DND-41 (cell line): Measurements from ENCODE around the gene KCND1.

Experiments used
- ATAC-seq: fragments of 200-7000 bp; cut with Tn5 transposase; 3 replicates; pipeline ENCODE4 v1.9.1; 2021; ENCODE audit warnings: low read depth; ENCODE audit not compliant: insufficient read depth
- DNase-seq: peaks from one replicate; pipeline ENCODE4 v3.0.0-alpha.2; 2020
- H2AFZ ChIP-seq: 2 replicates; pipeline ENCODE4 v1.6.0; 2012; ENCODE audit warnings: low read depth, low read length
- H3K27ac ChIP-seq: 2 replicates; pipeline ENCODE4 v1.5.1; 2012; ENCODE audit warnings: low read length, inconsistent platforms
- H3K27me3 ChIP-seq: fragments of 200-600 bp; sonication (generic); 2 replicates; pipeline ENCODE4 v1.6.0; 2012; ENCODE audit warnings: low read length, mild to moderate bottlenecking, inconsistent platforms; ENCODE audit not compliant: insufficient read depth, poor library complexity
- H3K36me3 ChIP-seq: 2 replicates; pipeline ENCODE4 v1.5.1; 2012; ENCODE audit warnings: low read length, inconsistent platforms; ENCODE audit not compliant: insufficient read depth
- H3K4me1 ChIP-seq: 2 replicates; pipeline ENCODE4 v1.5.1; 2012; ENCODE audit warnings: mild to moderate bottlenecking, low read length; ENCODE audit not compliant: insufficient read depth
- H3K4me2 ChIP-seq: 2 replicates; pipeline ENCODE4 v1.6.0; 2012; ENCODE audit warnings: mild to moderate bottlenecking, moderate library complexity, low read length, inconsistent platforms; ENCODE audit not compliant: insufficient read depth
- H3K4me3 ChIP-seq, 2 experiments: fragments of 200-600 bp in 1 of 2; shearing (Covaris generic) in 1 of 2; 2 replicates each; pipeline ENCODE4 v1.5.1; 2012 to 2016; ENCODE audit warnings: inconsistent platforms in 2 of 2, low read length in 2 of 2, mild to moderate bottlenecking in 2 of 2, low read depth in 1 of 2, moderate library complexity in 1 of 2
- H3K79me2 ChIP-seq: 2 replicates; pipeline ENCODE4 v1.6.0; 2012; ENCODE audit warnings: low read length, inconsistent platforms; ENCODE audit not compliant: insufficient read depth
- H3K9ac ChIP-seq: 2 replicates; pipeline ENCODE4 v1.6.0; 2012; ENCODE audit warnings: low read depth, mild to moderate bottlenecking, inconsistent platforms, low read length, moderate library complexity
- H3K9me3 ChIP-seq: 2 replicates; pipeline ENCODE4 v1.5.1; 2012; ENCODE audit warnings: low read length, moderate library complexity, mild to moderate bottlenecking, inconsistent platforms; ENCODE audit not compliant: insufficient read depth, severe bottlenecking
- H4K20me1 ChIP-seq: 2 replicates; pipeline ENCODE4 v1.6.0; 2012; ENCODE audit warnings: low read length; ENCODE audit not compliant: insufficient read depth
- CTCF ChIP-seq: IDR thresholded peaks from 2 replicates; pipeline ENCODE4 v1.5.1; 2012; ENCODE audit warnings: borderline replicate concordance, low read length, moderate library complexity, mild to moderate bottlenecking; ENCODE audit not compliant: poor library complexity, severe bottlenecking; ENCODE audit errors: extremely low read depth
- EZH2 ChIP-seq: IDR thresholded peaks from 3 replicates; pipeline ENCODE4 v1.6.1; 2012; ENCODE audit warnings: borderline replicate concordance, low read depth, mild to moderate bottlenecking, moderate library complexity, low read length, inconsistent platforms; ENCODE audit not compliant: severe bottlenecking

Gene KCND1

GRCh38 chrX:48974574-48974973 is 2.9 kb upstream of the KCND1 start:
- no peaks in the 10 kb centered on the region for H3K9me3 ChIP-seq
- H3K27me3 ChIP-seq = no peaks in the 10 kb centered on the region

GRCh38 chrX:48974033-48974432 is 2.4 kb upstream of the KCND1 start:
- no peak overlapping the region for H3K27ac ChIP-seq
- DNase-seq (no peak), ATAC-seq (no peak)
- TF ChIP-seq CTCF (no peak), EZH2 (no peak)
- no peaks in the 10 kb centered on the region for H3K4me1 ChIP-seq
- no peak overlapping the region for H2AFZ ChIP-seq
- no peak overlapping the region for H3K9ac ChIP-seq
- peaks cover 33% of the 10 kb centered on the region for H3K36me3 ChIP-seq
- H4K20me1 ChIP-seq = no peaks in the 10 kb centered on the region
- no peaks in the 10 kb centered on the region for H3K9me3 ChIP-seq
- H3K27me3 ChIP-seq = no peaks in the 10 kb centered on the region
- no peak overlapping the region for H3K4me3 ChIP-seq
- no peaks in the 10 kb centered on the region for H3K79me2 ChIP-seq
- no peak overlapping the region for H3K4me2 ChIP-seq

More at GRCh38 chrX:48974574-48974973, 2.9 kb upstream of the KCND1 start:
- H3K79me2 ChIP-seq = no peaks in the 10 kb centered on the region
- no peak overlapping the region for H2AFZ ChIP-seq
- peaks cover 33% of the 10 kb centered on the region for H3K36me3 ChIP-seq
- no peaks in the 10 kb centered on the region for H4K20me1 ChIP-seq
- TF ChIP-seq EZH2 = no peak
- TF ChIP-seq CTCF = no peak
- no peak overlapping the region for H3K4me3 ChIP-seq
- no peak for ATAC-seq
- no peak overlapping the region for H3K9ac ChIP-seq
- DNase-seq = no peak
- H3K4me1 ChIP-seq = no peaks in the 10 kb centered on the region
- no peak overlapping the region for H3K4me2 ChIP-seq
- no peak overlapping the region for H3K27ac ChIP-seq

- H3K79me2 ChIP-seq = no peaks in the 10 kb centered on the region
- peaks cover 24% of the 10 kb centered on the region for H3K36me3 ChIP-seq
- no peaks in the 10 kb centered on the region for H4K20me1 ChIP-seq
- no peak overlapping the region for H3K4me2 ChIP-seq
- no peak overlapping the region for H3K9ac ChIP-seq
- H3K4me1 ChIP-seq = no peaks in the 10 kb centered on the region
- H3K27me3 ChIP-seq = no peaks in the 10 kb centered on the region
- H3K9me3 ChIP-seq = no peaks in the 10 kb centered on the region
- peak; percentile 58 for ATAC-seq
- TF ChIP-seq EZH2 (no peak), CTCF (peak; percentile 42)
- no peak overlapping the region for H3K27ac ChIP-seq
- H2AFZ ChIP-seq = no peak overlapping the region
- DNase-seq = peak; percentile 23
- no peak overlapping the region for H3K4me3 ChIP-seq
Measured at GRCh38 chrX:48972220-48973164, 848 bp upstream of the KCND1 start.
